Measurements from ENCODE around the gene NOL9.
A peak's percentile ranks its signal among the peaks of the same experiment; 100 is the strongest.

GRCh38 chr1:6579374-6580118 lies 25.2 kb upstream of the NOL9 start, which contains the start of gene ZBTB48:
- TF ChIP-seq CTCF (IDR thresholded peaks at IDR 0.05) (no peak), POLR2A (IDR thresholded peaks at IDR 0.05) (peak; percentile 85)
